ENCODE measurements around the gene GPRC6A.

The GPRC6A gene

GRCh38 chr6:116779573-116780164, 49.2 kb downstream of the GPRC6A start:
- DNase-seq (ENCODE audit: low spot score) = peak; percentile 18

GRCh38 chr6:116773886-116774285, 55.0 kb downstream of the GPRC6A start:
- DNase-seq (ENCODE audit: low spot score) = no peak

DNA sequence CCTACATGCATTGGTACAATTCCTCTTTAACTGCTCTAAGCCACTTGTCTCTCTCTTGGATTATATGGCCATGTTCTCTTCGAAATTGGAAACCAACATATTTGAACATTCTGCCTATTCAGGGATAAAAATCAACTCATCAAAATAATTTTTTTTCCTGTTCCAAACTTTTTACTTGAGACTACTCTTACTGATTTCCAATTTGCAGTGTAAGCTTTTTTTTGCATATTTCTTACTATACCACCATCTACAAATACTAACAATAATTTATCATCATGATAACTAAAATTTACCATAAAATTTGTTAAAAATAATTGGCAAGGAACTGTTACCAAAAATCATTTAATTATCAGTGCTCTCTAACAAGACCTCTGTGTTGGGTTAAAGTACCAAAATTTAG, 56.4 kb downstream of the GPRC6A start:
- DNase-seq (ENCODE audit: low spot score) = no peak

DNA sequence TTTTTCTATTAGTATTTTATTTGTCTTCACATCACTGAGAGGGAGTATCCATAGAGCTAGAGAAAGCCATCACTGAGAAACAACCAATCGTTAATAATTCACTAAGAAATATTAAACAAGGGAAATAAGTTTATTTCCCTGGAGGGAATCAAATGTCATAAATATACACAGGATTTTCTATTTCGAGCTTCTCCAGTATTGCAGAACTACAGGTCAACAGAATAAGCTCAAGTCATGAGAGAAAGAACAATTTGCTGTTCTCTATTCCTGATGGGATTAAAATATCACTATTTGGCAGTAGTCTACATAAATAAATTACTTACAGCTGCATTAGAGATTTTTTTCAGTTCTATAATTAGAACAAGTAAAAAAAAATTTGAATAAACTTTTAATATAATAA, 61.2 kb downstream of the GPRC6A start:
- no peak for DNase-seq (ENCODE audit: low spot score)

- no peak for DNase-seq (ENCODE audit: low spot score)
Measured at GRCh38 chr6:116766506-116767176, 62.2 kb downstream of the GPRC6A start.

- no peak for DNase-seq (ENCODE audit: low spot score)
Measured at GRCh38 chr6:116764961-116765841, 63.7 kb downstream of the GPRC6A start, which contains the start of gene FAM162B. FAM162B (minus strand) TSS chr6:116765719; CDS start chr6:116765576, 143 bp downstream.

GRCh38 chr6:116764629-116764960, 64.3 kb downstream of the GPRC6A start:
- DNase-seq (ENCODE audit: low spot score) = no peak

DNA sequence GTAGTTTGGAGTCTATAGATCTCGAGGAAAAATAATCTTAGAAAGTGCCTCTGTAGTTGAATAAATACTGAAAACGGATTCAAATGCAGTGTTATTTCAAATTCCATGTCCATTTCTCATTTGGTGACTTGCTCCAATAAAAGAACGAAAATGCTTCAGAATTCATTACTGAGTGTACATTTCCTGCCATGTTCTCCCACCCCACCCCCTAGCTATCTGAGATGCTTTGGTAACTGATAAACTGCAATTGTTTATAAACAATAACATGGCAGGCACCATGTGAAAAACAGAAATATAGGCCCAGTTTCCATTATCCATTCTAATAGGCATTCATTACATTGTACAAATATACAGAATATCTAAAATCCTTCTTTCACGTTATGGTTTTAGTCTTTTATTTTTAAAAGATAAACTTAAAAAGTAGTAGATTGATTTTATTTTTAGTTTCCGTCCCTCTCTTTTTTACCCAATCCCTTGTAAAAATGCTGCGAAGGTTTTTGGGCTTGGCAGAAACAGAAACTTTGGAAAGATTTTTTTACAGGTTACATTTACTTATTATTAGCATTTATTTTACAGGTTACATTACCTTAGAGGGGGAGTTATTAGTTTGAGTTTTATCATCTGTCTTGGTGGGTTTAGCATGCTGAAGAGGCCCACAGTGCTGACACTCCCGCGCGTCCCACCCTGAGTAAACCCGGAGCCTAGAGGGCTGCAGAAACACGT, 64.8 kb downstream of the GPRC6A start:
- DNase-seq (ENCODE audit: low spot score) = no peak

GRCh38 chr6:116763048-116763447, 65.8 kb downstream of the GPRC6A start:
- no peak for DNase-seq (ENCODE audit: low spot score)

- DNase-seq (ENCODE audit: low spot score) = no peak
Measured at GRCh38 chr6:116762235-116762634, 66.6 kb downstream of the GPRC6A start.

GRCh38 chr6:116761779-116762178, 67.1 kb downstream of the GPRC6A start:
- DNase-seq (ENCODE audit: low spot score) = no peak

DNA sequence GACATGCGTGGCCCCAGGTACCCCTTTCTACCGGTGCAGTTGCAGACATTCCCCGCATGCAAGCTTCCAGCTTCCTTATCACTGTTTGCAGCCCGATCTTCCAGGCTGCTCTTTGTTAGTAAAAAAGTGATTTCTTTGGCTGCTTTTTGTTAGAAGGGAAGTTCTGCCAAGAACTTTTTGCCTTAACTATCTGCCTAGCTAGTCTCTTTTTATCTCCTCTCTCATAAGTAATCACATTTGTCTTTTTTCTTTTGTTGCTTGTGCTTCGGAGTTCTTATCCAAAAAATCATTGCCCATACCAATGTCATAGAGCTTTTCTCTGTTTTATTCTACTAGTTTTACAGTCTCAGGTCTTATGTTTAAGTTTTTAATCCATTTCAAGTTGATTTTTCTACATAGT, 83.7 kb downstream of the GPRC6A start:
- no peak for DNase-seq (ENCODE audit: low spot score)

Measured in activated CD4-positive, alpha-beta T cell treated with anti-CD3 and anti-CD28 coated beads, Interleukin-2, Interleukin-4, amounts not matched to agents 100 ng/mL and 50 ng/mL, durations not matched to agents 16 hours and 8 hours (primary cell).